HG03565 (cell line): ENCODE results near the gene EML1.

Experiments
- ATAC-seq: cut with Tn5 transposase; IDR thresholded peaks from one replicate; pipeline ENCODE4 v1.9.1; 2021; ENCODE audit warnings: mild to moderate bottlenecking, moderate library complexity; ENCODE audit not compliant: unreplicated experiment

Gene EML1

GRCh38 chr14:99821519-99822508 is 28.6 kb downstream of the EML1 start:
- ATAC-seq: no peak

DNA sequence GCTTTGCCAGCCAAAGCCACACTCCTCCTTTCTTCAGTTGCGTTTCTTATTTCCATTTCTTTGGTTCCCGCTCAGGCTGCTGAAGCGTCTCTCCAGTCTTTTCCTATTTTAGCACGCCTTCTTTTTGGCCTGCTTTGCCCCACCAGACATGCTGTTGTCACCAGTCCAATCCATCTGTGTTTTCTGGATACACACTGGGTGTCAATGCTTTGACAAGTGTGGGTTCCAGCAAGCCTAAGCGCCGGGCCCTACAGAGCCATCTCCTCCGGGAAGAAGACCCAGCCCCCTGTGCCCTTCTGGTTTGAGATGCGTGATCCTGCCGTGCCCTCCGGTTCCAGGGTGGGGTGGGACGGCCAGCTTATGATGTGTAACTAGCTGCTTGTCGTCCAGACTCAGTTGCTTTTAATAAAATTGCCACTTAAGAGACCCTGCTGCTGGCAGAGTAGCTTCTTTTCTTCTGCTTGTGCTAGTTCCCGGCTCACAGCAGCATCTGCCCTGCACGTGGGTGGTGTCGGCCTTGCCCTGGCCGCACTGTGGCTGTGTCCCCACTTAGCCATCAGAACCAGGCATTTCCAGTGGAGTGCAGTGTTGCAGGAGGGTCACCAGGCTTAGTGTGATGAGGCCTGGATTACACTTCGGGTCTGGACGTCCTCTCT is 29.7 kb downstream of the EML1 start:
- ATAC-seq: no peak

- no peak for ATAC-seq
Measured at GRCh38 chr14:99824776-99825175, 31.6 kb downstream of the EML1 start.

DNA sequence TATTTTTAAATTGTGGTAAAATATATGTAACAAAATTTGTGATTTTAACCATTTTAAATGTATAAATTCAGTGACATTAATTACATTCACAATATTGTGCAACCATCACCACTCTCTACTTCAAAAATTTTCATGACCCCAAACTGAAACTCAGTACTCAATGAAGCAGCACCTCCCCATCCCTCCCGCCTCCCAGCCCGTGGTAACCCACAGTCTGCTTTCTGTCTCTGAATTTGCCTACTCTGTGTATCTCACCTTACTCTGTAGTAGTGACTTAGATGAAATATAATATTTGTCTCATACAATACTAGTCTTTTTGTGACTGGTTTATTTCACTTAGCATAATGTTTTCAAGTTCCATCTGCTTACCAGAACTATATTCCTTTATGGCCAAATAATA is 36.2 kb downstream of the EML1 start:
- ATAC-seq: no peak

GRCh38 chr14:99831303-99831702 is 38.1 kb downstream of the EML1 start:
- ATAC-seq: no peak

- ATAC-seq: no peak
Measured at GRCh38 chr14:99831903-99832685, 38.9 kb downstream of the EML1 start.

DNA sequence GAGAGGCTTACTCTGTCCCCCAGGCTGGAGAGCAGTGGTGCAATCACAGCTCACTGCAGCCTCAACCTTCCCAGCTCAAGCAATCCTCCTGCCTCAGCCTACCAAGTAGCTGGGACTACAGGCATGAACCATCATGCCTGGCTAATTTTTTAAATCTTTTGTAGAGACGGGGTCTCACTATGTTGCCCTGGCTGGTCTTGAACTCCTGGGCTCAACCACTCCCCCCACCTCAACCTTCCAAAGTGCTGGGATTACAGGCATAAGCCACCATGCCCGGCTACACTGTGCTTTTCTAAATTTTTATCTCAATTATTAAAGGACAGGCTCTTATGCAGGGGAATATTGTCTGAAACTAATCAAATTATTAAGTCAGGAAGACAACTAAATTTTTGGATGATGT is 44.6 kb downstream of the EML1 start:
- ATAC-seq: no peak

DNA sequence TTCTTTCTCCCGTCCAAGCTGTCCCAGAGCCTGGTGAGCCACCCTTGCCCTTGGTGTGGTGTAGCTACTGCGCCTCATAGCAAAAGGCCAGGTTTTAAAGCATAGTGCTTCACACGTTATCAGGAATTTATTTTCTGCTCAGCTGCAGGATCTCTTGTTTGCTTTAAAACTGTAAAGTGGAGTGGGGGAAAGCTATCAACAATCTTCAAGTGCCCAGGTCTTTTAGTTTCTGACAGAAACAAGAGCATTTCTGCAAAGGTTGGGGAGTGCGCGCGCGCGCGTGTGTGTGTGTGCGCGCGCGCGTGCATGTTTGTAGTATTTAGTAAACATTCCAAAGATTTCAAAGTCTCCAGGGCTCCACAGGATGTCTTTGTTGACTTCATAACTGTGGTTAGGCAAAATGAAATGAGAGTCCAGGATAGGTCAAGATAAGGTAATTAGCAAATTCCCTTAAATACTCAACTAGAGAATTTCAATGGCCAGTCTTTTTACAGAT is 45.5 kb downstream of the EML1 start:
- ATAC-seq: no peak

DNA sequence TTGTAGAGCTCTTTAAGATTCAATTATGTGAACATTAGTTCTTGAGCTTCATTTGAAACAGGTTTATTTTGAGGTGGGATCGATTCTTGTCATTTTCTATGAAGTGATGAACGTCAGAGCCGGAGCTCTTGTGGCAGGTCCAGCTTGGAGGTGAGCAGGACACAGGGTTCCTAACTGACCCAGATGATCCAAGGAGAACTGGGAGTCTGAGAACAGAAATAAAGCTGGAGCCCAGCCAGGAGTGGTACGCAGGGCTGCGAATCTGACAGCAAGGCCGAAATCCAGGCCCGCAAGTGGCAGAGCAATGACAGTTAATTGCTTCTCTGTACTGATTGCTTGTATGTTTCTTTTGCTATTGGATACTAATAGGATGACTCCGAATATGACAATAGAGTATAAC is 46.5 kb downstream of the EML1 start:
- ATAC-seq: no peak

DNA sequence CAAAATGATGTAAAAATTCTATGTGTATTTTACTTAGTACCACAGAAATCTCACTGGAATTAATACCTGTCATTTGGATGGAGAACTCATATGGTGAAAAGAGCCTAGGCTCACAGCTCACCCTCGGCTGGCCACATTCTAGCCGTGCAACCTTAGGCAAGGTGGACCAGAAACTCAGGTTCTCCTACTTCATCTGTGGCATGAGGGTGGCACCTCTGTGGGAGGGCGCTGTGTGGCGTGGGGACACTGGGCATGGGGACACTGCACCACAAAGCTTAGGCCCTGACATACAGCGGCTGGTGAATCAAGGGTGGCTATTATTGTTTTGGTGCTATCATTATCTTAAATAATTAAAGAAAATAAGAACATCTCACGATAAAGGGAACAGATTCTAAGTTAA is 47.1 kb downstream of the EML1 start:
- no peak for ATAC-seq

- ATAC-seq: no peak
Measured at GRCh38 chr14:99840774-99841305, 47.6 kb downstream of the EML1 start.

GRCh38 chr14:99841436-99842071 is 48.3 kb downstream of the EML1 start:
- no peak for ATAC-seq

GRCh38 chr14:99842141-99842540 is 48.9 kb downstream of the EML1 start:
- ATAC-seq: no peak

DNA sequence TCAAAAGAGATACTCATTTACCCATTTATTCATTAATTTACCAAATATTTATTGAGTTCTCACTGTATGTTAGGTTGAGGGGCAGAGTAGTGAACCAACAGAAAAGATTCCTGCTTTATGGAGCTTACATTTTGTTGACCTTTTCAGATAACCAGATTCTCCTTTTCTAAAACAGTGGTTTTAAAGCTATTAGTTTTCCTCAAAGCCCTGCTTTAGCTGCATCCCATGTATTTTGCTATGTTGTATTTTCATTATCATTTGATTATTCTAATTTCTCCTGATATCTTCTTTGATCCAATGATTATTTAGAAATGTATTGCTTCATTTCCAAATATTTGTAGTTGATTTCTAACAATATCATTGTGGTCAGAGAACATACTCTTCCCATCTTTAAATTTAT is 53.6 kb downstream of the EML1 start:
- ATAC-seq: no peak

- no peak for ATAC-seq
Measured at GRCh38 chr14:99850709-99851108, 57.5 kb downstream of the EML1 start.

GRCh38 chr14:99852578-99852977 is 59.4 kb downstream of the EML1 start:
- no peak for ATAC-seq

DNA sequence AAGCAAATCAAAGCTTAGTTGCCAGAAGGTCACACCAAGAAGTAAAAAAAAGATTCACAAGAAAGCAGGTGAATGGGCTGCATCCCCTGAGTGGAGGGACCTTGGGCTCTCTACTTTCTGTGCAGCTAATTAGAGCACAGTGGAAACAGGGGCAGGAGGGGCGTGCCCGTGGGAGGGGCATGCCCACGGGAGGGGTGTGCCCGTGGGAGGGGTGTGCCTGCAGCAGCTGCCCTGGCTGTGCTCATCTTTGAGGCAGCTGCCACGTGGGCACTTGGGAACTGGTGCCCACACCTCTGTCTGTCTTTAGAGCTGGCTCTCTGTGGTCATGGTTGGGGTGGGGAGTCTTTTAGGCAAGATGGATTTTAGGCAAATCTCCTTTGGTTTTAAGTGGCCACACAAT is 60.0 kb downstream of the EML1 start:
- no peak for ATAC-seq

- ATAC-seq: no peak
Measured at GRCh38 chr14:99854831-99855230, 61.6 kb downstream of the EML1 start.

GRCh38 chr14:99855271-99855670 is 62.1 kb downstream of the EML1 start:
- no peak for ATAC-seq

GRCh38 chr14:99857551-99857950 is 64.3 kb downstream of the EML1 start:
- no peak for ATAC-seq

- ATAC-seq: no peak
Measured at GRCh38 chr14:99860219-99860618, 67.0 kb downstream of the EML1 start.
